Measurements from ENCODE around the gene RAD51B. TPM values are rescaled to one million over a fixed set of nuclear protein-coding genes. Genes with fewer than 3 reads are reported as not detected.

RAD51B gene
- total and polyA plus RNA-seq, 2 of the 13 experiments (the other 11 are each of a cell fraction or from before 2014, with no cell fraction given) = 7.0 to 9.5 TPM

DNA sequence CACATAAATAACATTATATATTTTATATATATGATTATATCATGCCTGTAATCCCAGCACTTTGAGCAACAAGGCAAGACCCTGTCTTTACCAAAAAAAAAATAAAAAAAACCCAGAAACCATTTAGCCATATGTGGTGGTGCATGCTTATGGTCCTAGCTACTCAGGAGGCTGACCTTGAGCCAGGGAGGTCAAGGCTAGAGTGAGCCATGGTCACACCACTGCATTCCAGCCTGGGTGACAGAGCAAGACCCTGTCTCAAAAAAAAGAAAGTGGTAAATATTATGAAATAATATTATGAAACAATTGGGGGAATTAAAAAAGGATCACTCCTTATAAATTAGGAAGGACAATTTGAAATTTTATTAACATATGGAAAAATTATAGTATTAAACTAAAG lies 16.0 kb downstream of the RAD51B start (continued):
- TF ChIP-seq ARNT2 (CRISPR knock-in tag; IDR thresholded peaks at IDR 0.05; ENCODE audit: low read depth) (no peak), SOX13 (IDR thresholded peaks at IDR 0.05) (no peak), SOX13 (CRISPR knock-in tag; conservative IDR thresholded peaks at IDR 0.05 in 1 of 2, IDR thresholded peaks at IDR 0.05 in 1 of 2) (no peak), CEBPZ (IDR thresholded peaks at IDR 0.05; ENCODE audit: low read length) (no peak), TAF1 (CRISPR knock-in tag; IDR thresholded peaks at IDR 0.05) (no peak), ZNF709 (CRISPR knock-in tag; IDR thresholded peaks at IDR 0.05) (no peak), REXO4 (CRISPR knock-in tag; IDR thresholded peaks at IDR 0.05; ENCODE audit: borderline replicate concordance) (no peak), ZNF644 (CRISPR knock-in tag; IDR thresholded peaks at IDR 0.05; ENCODE audit: low read depth) (no peak), NR2F6 (IDR thresholded peaks at IDR 0.05) (peak; percentile 62), NR2F6 (CRISPR knock-in tag; IDR thresholded peaks at IDR 0.05) (peak; percentile 60), TEAD3 (CRISPR knock-in tag; optimal IDR thresholded peaks at IDR 0.05; ENCODE audit: borderline replicate concordance) (peak; percentile 55), ELF3 (CRISPR knock-in tag; IDR thresholded peaks at IDR 0.05) (no peak), NFYC (CRISPR knock-in tag; IDR thresholded peaks at IDR 0.05) (no peak), RARA (CRISPR knock-in tag; IDR thresholded peaks at IDR 0.05) (peak; percentile 70)
- TF ChIP-seq, protein P1, sequence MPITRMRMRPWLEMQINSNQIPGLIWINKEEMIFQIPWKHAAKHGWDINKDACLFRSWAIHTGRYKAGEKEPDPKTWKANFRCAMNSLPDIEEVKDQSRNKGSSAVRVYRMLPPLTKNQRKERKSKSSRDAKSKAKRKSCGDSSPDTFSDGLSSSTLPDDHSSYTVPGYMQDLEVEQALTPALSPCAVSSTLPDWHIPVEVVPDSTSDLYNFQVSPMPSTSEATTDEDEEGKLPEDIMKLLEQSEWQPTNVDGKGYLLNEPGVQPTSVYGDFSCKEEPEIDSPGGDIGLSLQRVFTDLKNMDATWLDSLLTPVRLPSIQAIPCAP (CRISPR knock-in tag; IDR thresholded peaks at IDR 0.05; ENCODE audit: low read depth) = no peak
- TF ChIP-seq, protein P2, sequence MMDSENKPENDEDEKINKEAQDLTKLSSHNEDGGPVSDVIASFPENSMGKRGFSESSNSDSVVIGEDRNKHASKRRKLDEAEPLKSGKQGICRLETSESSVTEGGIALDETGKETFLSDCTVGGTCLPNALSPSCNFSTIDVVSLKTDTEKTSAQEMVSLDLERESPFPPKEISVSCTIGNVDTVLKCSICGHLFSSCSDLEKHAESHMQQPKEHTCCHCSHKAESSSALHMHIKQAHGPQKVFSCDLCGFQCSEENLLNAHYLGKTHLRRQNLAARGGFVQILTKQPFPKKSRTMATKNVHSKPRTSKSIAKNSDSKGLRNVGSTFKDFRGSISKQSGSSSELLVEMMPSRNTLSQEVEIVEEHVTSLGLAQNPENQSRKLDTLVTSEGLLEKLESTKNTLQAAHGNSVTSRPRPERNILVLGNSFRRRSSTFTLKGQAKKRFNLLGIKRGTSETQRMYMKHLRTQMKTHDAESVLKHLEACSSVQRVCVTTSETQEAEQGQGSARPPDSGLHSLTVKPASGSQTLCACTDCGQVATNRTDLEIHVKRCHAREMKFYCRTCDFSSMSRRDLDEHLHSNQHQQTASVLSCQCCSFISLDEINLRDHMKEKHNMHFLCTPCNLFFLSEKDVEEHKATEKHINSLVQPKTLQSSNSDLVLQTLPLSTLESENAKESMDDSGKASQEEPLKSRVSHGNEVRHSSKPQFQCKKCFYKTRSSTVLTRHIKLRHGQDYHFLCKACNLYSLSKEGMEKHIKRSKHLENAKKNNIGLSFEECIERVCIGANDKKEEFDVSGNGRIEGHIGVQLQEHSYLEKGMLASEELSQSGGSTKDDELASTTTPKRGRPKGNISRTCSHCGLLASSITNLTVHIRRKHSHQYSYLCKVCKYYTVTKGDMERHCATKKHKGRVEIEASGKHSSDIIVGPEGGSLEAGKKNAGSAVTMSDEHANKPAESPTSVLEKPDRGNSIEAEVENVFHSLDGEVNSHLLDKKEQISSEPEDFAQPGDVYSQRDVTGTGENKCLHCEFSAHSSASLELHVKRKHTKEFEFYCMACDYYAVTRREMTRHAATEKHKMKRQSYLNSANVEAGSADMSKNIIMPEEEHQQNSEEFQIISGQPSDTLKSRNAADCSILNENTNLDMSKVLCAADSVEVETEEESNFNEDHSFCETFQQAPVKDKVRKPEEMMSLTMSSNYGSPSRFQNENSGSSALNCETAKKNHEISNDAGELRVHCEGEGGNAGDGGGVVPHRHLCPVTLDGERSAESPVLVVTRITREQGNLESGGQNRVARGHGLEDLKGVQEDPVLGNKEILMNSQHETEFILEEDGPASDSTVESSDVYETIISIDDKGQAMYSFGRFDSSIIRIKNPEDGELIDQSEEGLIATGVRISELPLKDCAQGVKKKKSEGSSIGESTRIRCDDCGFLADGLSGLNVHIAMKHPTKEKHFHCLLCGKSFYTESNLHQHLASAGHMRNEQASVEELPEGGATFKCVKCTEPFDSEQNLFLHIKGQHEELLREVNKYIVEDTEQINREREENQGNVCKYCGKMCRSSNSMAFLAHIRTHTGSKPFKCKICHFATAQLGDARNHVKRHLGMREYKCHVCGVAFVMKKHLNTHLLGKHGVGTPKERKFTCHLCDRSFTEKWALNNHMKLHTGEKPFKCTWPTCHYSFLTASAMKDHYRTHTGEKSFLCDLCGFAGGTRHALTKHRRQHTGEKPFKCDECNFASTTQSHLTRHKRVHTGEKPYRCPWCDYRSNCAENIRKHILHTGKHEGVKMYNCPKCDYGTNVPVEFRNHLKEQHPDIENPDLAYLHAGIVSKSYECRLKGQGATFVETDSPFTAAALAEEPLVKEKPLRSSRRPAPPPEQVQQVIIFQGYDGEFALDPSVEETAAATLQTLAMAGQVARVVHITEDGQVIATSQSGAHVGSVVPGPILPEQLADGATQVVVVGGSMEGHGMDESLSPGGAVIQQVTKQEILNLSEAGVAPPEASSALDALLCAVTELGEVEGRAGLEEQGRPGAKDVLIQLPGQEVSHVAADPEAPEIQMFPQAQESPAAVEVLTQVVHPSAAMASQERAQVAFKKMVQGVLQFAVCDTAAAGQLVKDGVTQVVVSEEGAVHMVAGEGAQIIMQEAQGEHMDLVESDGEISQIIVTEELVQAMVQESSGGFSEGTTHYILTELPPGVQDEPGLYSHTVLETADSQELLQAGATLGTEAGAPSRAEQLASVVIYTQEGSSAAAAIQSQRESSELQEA (CRISPR knock-in tag; IDR thresholded peaks at IDR 0.05; ENCODE audit: not compliant biosample characterization) = no peak

Data from HepG2 (cell line).